ENCODE results near the gene FAM200B. TPM values are rescaled to one million over a fixed set of nuclear protein-coding genes. Genes with fewer than 3 reads are reported as not detected.

FAM200B gene
- total and polyA plus RNA-seq, 4 donors = 11.8 to 45.7 (median 16.9) TPM

DNA sequence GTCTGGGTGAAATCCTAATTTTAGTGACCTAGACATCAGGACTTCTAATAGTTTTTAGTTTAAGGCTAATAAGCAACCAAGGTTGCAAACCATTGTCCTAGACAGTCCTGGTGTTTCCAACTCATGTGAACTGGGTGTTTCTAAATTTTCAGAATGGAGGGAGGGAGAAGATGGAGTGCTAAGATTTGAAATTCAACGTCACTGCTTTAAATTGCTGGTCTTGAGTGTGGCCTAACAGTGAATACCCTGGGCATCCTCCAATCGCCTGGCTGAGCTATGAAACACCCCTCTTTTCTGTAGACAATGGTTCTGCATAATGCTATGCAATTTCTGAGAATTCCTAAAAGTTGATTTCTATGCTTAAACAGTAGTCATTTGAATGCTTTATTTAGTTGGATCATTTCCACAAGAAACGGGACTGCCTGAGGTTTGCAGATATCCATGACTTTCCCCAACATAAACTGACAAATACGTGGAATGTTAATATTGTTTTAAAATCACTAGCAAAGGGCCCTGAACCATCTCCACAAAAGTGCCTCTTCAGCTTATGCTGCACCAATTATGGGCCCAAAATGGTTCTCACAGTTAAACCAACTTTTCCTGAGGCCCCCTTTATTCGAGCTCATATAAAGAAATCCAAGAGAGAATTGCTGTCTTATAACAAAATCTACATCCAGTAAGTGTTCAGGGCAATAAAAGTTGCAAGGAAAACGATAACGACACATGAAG, 27.6 kb upstream of the FAM200B start:
- H3K9ac ChIP-seq (ENCODE audit: low read depth in 1 of 2, low read length in 2 of 2) = peak overlapping the region; percentile 97
- H3K4me3 ChIP-seq (ENCODE audit: low read depth in 1 of 3, low read length in 3 of 3) = peak overlapping the region; percentile 45 to 99 (median 90)
- 2% methylated on average over 7 of the region's 7 CpGs for WGBS
- H3K27me3 ChIP-seq (ENCODE audit: control insufficient read depth in 4 of 4, insufficient read depth in 4 of 4, low read length in 3 of 4) = no peaks in the 10 kb centered on the region
- TF ChIP-seq YY1 (IDR thresholded peaks at IDR 0.05) (peak; percentile 54), HNF4G (IDR thresholded peaks at IDR 0.05) (no peak)
- no peak for DNase-seq (ENCODE audit: low spot score)
- peaks cover 15 to 46% (median 31%) of the 10 kb centered on the region in 4 donors for H3K4me1 ChIP-seq (ENCODE audit: control insufficient read depth in 4 of 4, insufficient read depth in 4 of 4, low read length in 3 of 4)
- peak overlapping the region; percentile 92 to 99 for H3K27ac ChIP-seq (ENCODE audit: low read depth in 1 of 2, low read length in 2 of 2)
- no peaks in the 10 kb centered on the region for H3K36me3 ChIP-seq (ENCODE audit: control insufficient read depth in 4 of 4, insufficient read depth in 3 of 4, low read depth in 1 of 4, low read length in 3 of 4)
- H3K9me3 ChIP-seq (ENCODE audit: control insufficient read depth in 4 of 4, low read length in 3 of 4) = no peaks in the 10 kb centered on the region

DNA sequence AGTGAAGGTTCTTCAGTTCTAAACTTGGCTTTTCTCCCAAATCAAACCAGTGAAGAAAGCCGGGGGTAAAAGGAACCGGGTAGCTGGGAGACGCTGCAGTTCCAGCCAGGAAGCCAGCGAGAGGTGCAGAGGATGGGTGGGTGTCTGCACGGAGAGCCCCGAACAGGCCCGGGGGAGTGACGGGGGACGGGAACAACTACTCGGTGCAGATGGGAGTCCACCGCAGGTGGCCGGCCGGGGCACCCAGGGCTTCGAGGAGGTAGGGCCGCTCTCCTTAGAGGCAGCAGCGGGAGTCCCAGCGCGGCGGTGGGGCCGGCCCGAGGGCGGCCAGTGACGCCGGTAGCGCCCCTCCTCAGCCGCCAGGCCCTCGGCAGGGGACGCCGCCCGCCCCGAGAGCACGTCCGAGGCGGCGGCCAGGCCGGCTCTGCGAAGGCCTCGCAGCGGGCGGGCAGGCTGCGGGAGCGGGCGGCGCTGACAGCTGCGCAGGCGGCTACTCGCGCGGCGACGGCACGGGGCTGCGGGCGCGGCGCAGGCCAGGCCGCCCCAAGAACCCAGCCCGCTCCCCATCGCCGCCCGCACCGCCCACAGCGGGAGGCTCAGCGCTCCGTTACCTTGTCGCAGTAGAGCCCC, 26.9 kb upstream of the FAM200B start:
- DNase-seq (ENCODE audit: low spot score) = peak; percentile 70
- no peak for TF ChIP-seq FOXA2 (IDR thresholded peaks at IDR 0.05)
- peak; percentile 28 for TF ChIP-seq TAF1 (conservative IDR thresholded peaks at IDR 0.05)
- TF ChIP-seq, protein P1, sequence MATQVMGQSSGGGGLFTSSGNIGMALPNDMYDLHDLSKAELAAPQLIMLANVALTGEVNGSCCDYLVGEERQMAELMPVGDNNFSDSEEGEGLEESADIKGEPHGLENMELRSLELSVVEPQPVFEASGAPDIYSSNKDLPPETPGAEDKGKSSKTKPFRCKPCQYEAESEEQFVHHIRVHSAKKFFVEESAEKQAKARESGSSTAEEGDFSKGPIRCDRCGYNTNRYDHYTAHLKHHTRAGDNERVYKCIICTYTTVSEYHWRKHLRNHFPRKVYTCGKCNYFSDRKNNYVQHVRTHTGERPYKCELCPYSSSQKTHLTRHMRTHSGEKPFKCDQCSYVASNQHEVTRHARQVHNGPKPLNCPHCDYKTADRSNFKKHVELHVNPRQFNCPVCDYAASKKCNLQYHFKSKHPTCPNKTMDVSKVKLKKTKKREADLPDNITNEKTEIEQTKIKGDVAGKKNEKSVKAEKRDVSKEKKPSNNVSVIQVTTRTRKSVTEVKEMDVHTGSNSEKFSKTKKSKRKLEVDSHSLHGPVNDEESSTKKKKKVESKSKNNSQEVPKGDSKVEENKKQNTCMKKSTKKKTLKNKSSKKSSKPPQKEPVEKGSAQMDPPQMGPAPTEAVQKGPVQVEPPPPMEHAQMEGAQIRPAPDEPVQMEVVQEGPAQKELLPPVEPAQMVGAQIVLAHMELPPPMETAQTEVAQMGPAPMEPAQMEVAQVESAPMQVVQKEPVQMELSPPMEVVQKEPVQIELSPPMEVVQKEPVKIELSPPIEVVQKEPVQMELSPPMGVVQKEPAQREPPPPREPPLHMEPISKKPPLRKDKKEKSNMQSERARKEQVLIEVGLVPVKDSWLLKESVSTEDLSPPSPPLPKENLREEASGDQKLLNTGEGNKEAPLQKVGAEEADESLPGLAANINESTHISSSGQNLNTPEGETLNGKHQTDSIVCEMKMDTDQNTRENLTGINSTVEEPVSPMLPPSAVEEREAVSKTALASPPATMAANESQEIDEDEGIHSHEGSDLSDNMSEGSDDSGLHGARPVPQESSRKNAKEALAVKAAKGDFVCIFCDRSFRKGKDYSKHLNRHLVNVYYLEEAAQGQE (IDR thresholded peaks at IDR 0.05) = peak; percentile 31
- H3K9ac ChIP-seq (ENCODE audit: low read depth in 1 of 2, low read length in 2 of 2) = peak overlapping the region; percentile 97
- H3K27ac ChIP-seq (ENCODE audit: low read depth in 1 of 2, low read length in 2 of 2) = peak overlapping the region; percentile 92 to 99
- peak overlapping the region; percentile 45 to 99 (median 90) for H3K4me3 ChIP-seq (ENCODE audit: low read depth in 1 of 3, low read length in 3 of 3)
- H3K9me3 ChIP-seq (ENCODE audit: control insufficient read depth in 4 of 4, low read length in 3 of 4) = no peaks in the 10 kb centered on the region
- WGBS = under 1% methylated on average over 66 of the region's 66 CpGs
- H3K27me3 ChIP-seq (ENCODE audit: control insufficient read depth in 4 of 4, insufficient read depth in 4 of 4, low read length in 3 of 4) = no peaks in the 10 kb centered on the region
- no peaks in the 10 kb centered on the region for H3K36me3 ChIP-seq (ENCODE audit: control insufficient read depth in 4 of 4, insufficient read depth in 3 of 4, low read depth in 1 of 4, low read length in 3 of 4)
- H3K4me1 ChIP-seq (ENCODE audit: control insufficient read depth in 4 of 4, insufficient read depth in 4 of 4, low read length in 3 of 4) = peaks cover 12 to 40% (median 26%) of the 10 kb centered on the region in 4 donors

DNA sequence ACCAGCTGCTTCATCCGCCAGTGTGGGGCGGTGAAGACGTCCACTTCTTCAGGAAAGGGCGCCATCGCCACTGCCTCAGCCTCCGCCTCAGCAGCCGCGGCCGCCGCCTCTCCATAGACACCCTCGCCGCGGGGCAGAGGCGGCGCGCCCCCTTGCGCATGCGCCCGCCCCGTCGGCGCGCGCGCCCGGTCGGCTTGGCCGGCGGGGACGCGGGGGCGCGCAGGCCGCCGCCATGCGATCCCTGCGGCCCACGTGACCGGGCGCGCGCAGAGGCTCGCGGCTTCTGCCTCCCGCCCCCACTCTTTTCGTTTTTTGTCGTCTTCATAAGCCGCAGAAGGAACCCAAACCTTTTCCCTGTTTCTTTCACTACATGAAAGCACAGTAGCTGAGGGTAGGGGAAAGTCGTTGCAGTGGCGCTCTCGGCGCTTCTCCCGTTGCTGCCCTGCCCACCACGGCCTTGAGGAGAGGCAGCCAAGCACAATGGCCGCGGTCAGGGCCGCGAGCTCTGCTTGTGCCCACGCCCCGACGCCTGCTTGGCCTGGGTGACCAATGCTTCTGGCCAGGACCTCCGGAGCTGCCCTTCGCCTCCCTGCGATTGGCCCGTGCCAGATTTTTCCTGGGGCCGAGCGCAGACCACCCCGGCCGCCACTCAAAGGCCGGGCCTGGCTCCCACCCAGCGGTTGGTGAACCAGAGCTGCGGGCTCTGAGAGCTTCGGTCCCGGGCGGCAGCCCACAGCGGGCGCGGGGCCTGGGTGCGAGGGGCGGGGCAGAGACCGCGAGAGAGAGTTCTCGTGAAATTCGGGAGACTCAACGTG, 26.2 kb upstream of the FAM200B start, which contains the start of gene FBXL5:
Gene FBXL5, minus strand, starts transcription at position 135 of the 815 bp plus-strand sequence. Its CDS starts 70 bp downstream, at position 65.
- Histone ChIP-seq H3K4me1 (ENCODE audit: control insufficient read depth in 4 of 4, insufficient read depth in 4 of 4, low read length in 3 of 4) (peaks cover 8 to 32% (median 19%) of the 10 kb centered on the region in 4 donors), H3K36me3 (ENCODE audit: control insufficient read depth in 4 of 4, insufficient read depth in 3 of 4, low read depth in 1 of 4, low read length in 3 of 4) (no peaks in the 10 kb centered on the region), H3K9ac (ENCODE audit: low read depth in 1 of 2, low read length in 2 of 2) (peak within 1 kb of the TSS; percentile 97), H3K9me3 (ENCODE audit: control insufficient read depth in 4 of 4, low read length in 3 of 4) (no peaks in the 10 kb centered on the region), H3K27ac (ENCODE audit: low read depth in 1 of 2, low read length in 2 of 2) (peak within 1 kb of the TSS; percentile 92 to 99), H3K4me3 (ENCODE audit: low read depth in 1 of 3, low read length in 3 of 3) (peak within 1 kb of the TSS; percentile 55 to 99 (median 90)), H3K27me3 (ENCODE audit: control insufficient read depth in 4 of 4, insufficient read depth in 4 of 4, low read length in 3 of 4) (no peaks in the 10 kb centered on the region)
- DNase-seq (ENCODE audit: low spot score) = peak; percentile 82
- 5% methylated on average over 85 of the region's 85 CpGs for WGBS
- TF ChIP-seq HNF4G (IDR thresholded peaks at IDR 0.05) (no peak), YY1 (IDR thresholded peaks at IDR 0.05) (peak; percentile 96), RXRA (IDR thresholded peaks at IDR 0.05) (no peak), NR2F2 (IDR thresholded peaks at IDR 0.05) (peak; percentile 26)
- TF ChIP-seq, protein P2, sequence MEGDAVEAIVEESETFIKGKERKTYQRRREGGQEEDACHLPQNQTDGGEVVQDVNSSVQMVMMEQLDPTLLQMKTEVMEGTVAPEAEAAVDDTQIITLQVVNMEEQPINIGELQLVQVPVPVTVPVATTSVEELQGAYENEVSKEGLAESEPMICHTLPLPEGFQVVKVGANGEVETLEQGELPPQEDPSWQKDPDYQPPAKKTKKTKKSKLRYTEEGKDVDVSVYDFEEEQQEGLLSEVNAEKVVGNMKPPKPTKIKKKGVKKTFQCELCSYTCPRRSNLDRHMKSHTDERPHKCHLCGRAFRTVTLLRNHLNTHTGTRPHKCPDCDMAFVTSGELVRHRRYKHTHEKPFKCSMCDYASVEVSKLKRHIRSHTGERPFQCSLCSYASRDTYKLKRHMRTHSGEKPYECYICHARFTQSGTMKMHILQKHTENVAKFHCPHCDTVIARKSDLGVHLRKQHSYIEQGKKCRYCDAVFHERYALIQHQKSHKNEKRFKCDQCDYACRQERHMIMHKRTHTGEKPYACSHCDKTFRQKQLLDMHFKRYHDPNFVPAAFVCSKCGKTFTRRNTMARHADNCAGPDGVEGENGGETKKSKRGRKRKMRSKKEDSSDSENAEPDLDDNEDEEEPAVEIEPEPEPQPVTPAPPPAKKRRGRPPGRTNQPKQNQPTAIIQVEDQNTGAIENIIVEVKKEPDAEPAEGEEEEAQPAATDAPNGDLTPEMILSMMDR (IDR thresholded peaks at IDR 0.05; ENCODE audit: low read depth, low read length, missing input control) = peak; percentile 7
- TF ChIP-seq, protein P1 (IDR thresholded peaks at IDR 0.05) = peak; percentile 59
